Cardiac atrium fibroblast (primary cell): ENCODE measurements around the gene YTHDC1. TPM values are rescaled to one million over a fixed set of nuclear protein-coding genes. Genes with fewer than 3 reads are reported as not detected.

ENCODE experiments used
- total RNA-seq: library from RNA; depleted of rRNA; stranded (reverse); fragments of >200 nt; gene quantifications from 2 replicates; pipeline ENCODE4 v1.2.3, GENCODE V29; 2015

YTHDC1 gene
- total RNA-seq: 21.4 and 47.7 TPM in 2 replicates

GRCh38 chr4:68349649-68350360, at the start of gene YTHDC1:
YTHDC1 (minus strand) TSS chr4:68350090; CDS start chr4:68349753, 337 bp downstream.

Other genes starting within 250 kb of the YTHDC1 start
- not detected in 2 replicates for gene TMPRSS11F, start 220.2 kb downstream of the YTHDC1 start, total RNA-seq
- not detected in 2 replicates for gene TMPRSS11B, start 104.4 kb downstream of the YTHDC1 start, total RNA-seq
- not detected in 2 replicates for gene TMPRSS11E, start 97.4 kb upstream of the YTHDC1 start, total RNA-seq
- gene UGT2B17, start 226.2 kb upstream of the YTHDC1 start, total RNA-seq: not detected in 2 replicates